Pulmonary artery endothelial cell (primary cell): ENCODE measurements around the gene BCORL1. TPM values are rescaled to one million over a fixed set of nuclear protein-coding genes. Genes with fewer than 3 reads are reported as not detected.

Source experiments
- DNase-seq: peaks from one replicate; pipeline ENCODE4 v3.0.0-alpha.2; 2011; ENCODE audit warnings: low read depth, low spot score
- total RNA-seq: library from RNA; depleted of rRNA; stranded (reverse); fragments of >200 nt; gene quantifications from 2 replicates; pipeline ENCODE4 v1.2.3, GENCODE V29; 2014

Gene BCORL1
- total RNA-seq = 1.4 and 2.0 TPM in 2 replicates

- DNase-seq = peak; percentile 60
Observed at GRCh38 chrX:129982300-129983251, at the start of gene BCORL1. Gene BCORL1, plus strand, starts transcription at chrX:129982635. Its CDS starts 22,597 bp downstream, at chrX:130005232.

GRCh38 chrX:129932821-129933321, 49.6 kb upstream of the BCORL1 start:
- no peak for DNase-seq

GRCh38 chrX:129933700-129934099, 48.7 kb upstream of the BCORL1 start:
- DNase-seq = no peak

- no peak for DNase-seq
Observed at GRCh38 chrX:129934461-129934860, 48.0 kb upstream of the BCORL1 start.

- no peak for DNase-seq
Observed at GRCh38 chrX:129934952-129935351, 47.5 kb upstream of the BCORL1 start.

GRCh38 chrX:129938081-129938480, 44.4 kb upstream of the BCORL1 start:
- no peak for DNase-seq

- no peak for DNase-seq
Observed at GRCh38 chrX:129939986-129940385, 42.4 kb upstream of the BCORL1 start.

GRCh38 chrX:129940721-129941120, 41.7 kb upstream of the BCORL1 start:
- no peak for DNase-seq

- no peak for DNase-seq
Observed at GRCh38 chrX:129945131-129945530, 37.3 kb upstream of the BCORL1 start.

GRCh38 chrX:129953334-129953648, 29.1 kb upstream of the BCORL1 start:
- no peak for DNase-seq

- DNase-seq = no peak
Observed at GRCh38 chrX:129953881-129954280, 28.6 kb upstream of the BCORL1 start.

GRCh38 chrX:129954804-129955203, 27.6 kb upstream of the BCORL1 start:
- DNase-seq = no peak

- DNase-seq = no peak
Observed at GRCh38 chrX:129955682-129956081, 26.8 kb upstream of the BCORL1 start.

GRCh38 chrX:129956145-129956544, 26.3 kb upstream of the BCORL1 start:
- no peak for DNase-seq

GRCh38 chrX:129956765-129957164, 25.7 kb upstream of the BCORL1 start:
- DNase-seq = no peak

GRCh38 chrX:129957241-129958082, 25.0 kb upstream of the BCORL1 start:
- DNase-seq = no peak

- DNase-seq = no peak
Observed at GRCh38 chrX:129958083-129958465, 24.4 kb upstream of the BCORL1 start.

GRCh38 chrX:129958814-129959492, 23.5 kb upstream of the BCORL1 start:
- no peak for DNase-seq

GRCh38 chrX:129959493-129959832, 23.0 kb upstream of the BCORL1 start:
- no peak for DNase-seq

- DNase-seq = no peak
Observed at GRCh38 chrX:129961180-129962083, 21.0 kb upstream of the BCORL1 start.

- no peak for DNase-seq
Observed at GRCh38 chrX:129963729-129964128, 18.7 kb upstream of the BCORL1 start.
